Smooth muscle cell (in vitro differentiated cells): Measurements from ENCODE around the gene UBE2D1. TPM values are rescaled to one million over a fixed set of nuclear protein-coding genes. Genes with fewer than 3 reads are reported as not detected.

ENCODE experiments used
- DNase-seq: peaks from one replicate; lab custom pipeline; 2025; ENCODE audit not compliant: unreplicated experiment; lab: John Stamatoyannopoulos, UW
- H2AFZ ChIP-seq: fragments of 200-600 bp; sonication (generic); 2 replicates; pipeline ENCODE4 v1.6.0; 2016; ENCODE audit warnings: antibody characterized with exemption, low read depth, mild to moderate bottlenecking
- H3F3A ChIP-seq: fragments of 200-600 bp; sonication (generic); 2 replicates; pipeline ENCODE4 v1.6.0; 2017; ENCODE audit warnings: antibody characterized with exemption, low read depth
- H3K27ac ChIP-seq: fragments of 200-600 bp; sonication (generic); 2 replicates; pipeline ENCODE4 v1.5.1; 2016; ENCODE audit warnings: low read depth, mild to moderate bottlenecking
- H3K27me3 ChIP-seq: fragments of 200-600 bp; sonication (generic); 2 replicates; pipeline ENCODE4 v1.6.1; 2016; ENCODE audit warnings: low read depth, mild to moderate bottlenecking
- H3K36me3 ChIP-seq: fragments of 200-600 bp; sonication (generic); 2 replicates; pipeline ENCODE4 v1.5.1; 2016; ENCODE audit warnings: low read depth
- H3K4me1 ChIP-seq: fragments of 200-600 bp; sonication (generic); 2 replicates; pipeline ENCODE4 v1.5.1; 2016; ENCODE audit warnings: low read depth
- H3K4me2 ChIP-seq: fragments of 200-600 bp; sonication (generic); 2 replicates; pipeline ENCODE4 v1.6.0; 2016; ENCODE audit warnings: mild to moderate bottlenecking
- H3K4me3 ChIP-seq: fragments of 200-600 bp; sonication (generic); 2 replicates; pipeline ENCODE4 v1.5.1; 2016; ENCODE audit warnings: mild to moderate bottlenecking
- H3K79me2 ChIP-seq: fragments of 200-600 bp; sonication (generic); 2 replicates; pipeline ENCODE4 v1.6.0; 2016; ENCODE audit warnings: low read depth, mild to moderate bottlenecking
- H3K9ac ChIP-seq: fragments of 200-600 bp; sonication (generic); 2 replicates; pipeline ENCODE4 v1.6.0; 2016; ENCODE audit warnings: low read depth
- H3K9me3 ChIP-seq: fragments of 200-600 bp; sonication (generic); replicated peaks from 2 replicates; pipeline ENCODE4 v1.5.1; 2016; ENCODE audit warnings: low read depth
- H4K20me1 ChIP-seq: fragments of 200-600 bp; sonication (generic); 2 replicates; pipeline ENCODE4 v1.6.0; 2016; ENCODE audit warnings: low read depth
- CTCF ChIP-seq: fragments of 200-600 bp; sonication (generic); IDR thresholded peaks from 2 replicates; pipeline ENCODE4 v1.5.1; 2017; ENCODE audit warnings: borderline replicate concordance, mild to moderate bottlenecking, antibody characterized with exemption; ENCODE audit not compliant: insufficient read depth, poor library complexity, severe bottlenecking
- WGBS: methylation state at CpG from one replicate; pipeline ENCODE4 v1.1.7; 2016; ENCODE audit warnings: low lambda C conversion rate; 5-methylcytosine and 5-hydroxymethylcytosine counted together
- polyA plus RNA-seq: library from polyadenylated mRNA; unstranded; fragments of >200 nt; fragmentation: Nextera tagmentation; extraction: Ambion mirVana; gene quantifications from 2 replicates; pipeline ENCODE4 v1.2.1, GENCODE V29; 2016
- total RNA-seq: library from RNA; depleted of rRNA; stranded (reverse); fragments of >200 nt; gene quantifications from 2 replicates; pipeline ENCODE4 v1.2.3, GENCODE V29; 2014

Gene UBE2D1
- total and polyA plus RNA-seq, 2 experiments from 2014 or later, result 19.0 to 24.5 TPM

DNA sequence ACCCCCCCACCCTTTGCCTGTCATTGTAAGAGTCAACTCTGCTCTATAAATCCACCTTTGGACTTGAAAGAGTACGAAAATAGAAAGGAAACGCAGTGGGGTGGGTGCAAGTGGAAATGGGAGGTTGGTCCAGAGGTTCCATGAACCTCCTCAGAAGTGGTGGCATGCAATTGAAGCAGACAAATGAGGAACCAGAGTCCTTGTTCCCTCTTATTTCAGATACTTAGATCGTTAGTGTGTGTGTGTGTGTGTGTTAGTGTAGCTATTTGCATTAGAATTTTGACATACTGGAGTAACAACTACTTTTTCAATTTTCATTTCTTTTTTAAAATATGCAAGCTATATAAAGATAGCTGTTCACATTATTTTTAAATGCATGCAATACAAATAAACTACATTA lies 32.3 kb downstream of the UBE2D1 start:
- no peaks in the 10 kb centered on the region for H3K4me1 ChIP-seq
- no peak overlapping the region for H2AFZ ChIP-seq
- no peaks in the 10 kb centered on the region for H3K9me3 ChIP-seq
- no peak overlapping the region for H3K9ac ChIP-seq
- H3K36me3 ChIP-seq, result no peaks in the 10 kb centered on the region
- no peak overlapping the region for H3K27ac ChIP-seq
- no peaks in the 10 kb centered on the region for H4K20me1 ChIP-seq
- no peak overlapping the region for H3K4me3 ChIP-seq
- no peaks in the 10 kb centered on the region for H3F3A ChIP-seq
- no peaks in the 10 kb centered on the region for H3K79me2 ChIP-seq
- WGBS, result 95% methylated on average over 3 of the region's 3 CpGs
- TF ChIP-seq CTCF, result no peak
- no peak overlapping the region for H3K4me2 ChIP-seq
- DNase-seq, result no peak
- no peaks in the 10 kb centered on the region for H3K27me3 ChIP-seq

- H3K27ac ChIP-seq, result no peak overlapping the region
- DNase-seq, result no peak
- no peaks in the 10 kb centered on the region for H3K79me2 ChIP-seq
- H3K4me1 ChIP-seq, result no peaks in the 10 kb centered on the region
- H3K9ac ChIP-seq, result no peak overlapping the region
- no peak for TF ChIP-seq CTCF
- no peak overlapping the region for H3K4me3 ChIP-seq
- H4K20me1 ChIP-seq, result no peaks in the 10 kb centered on the region
- H3K36me3 ChIP-seq, result no peaks in the 10 kb centered on the region
- H2AFZ ChIP-seq, result no peak overlapping the region
- no peak overlapping the region for H3K4me2 ChIP-seq
- H3F3A ChIP-seq, result no peaks in the 10 kb centered on the region
- H3K27me3 ChIP-seq, result no peaks in the 10 kb centered on the region
- H3K9me3 ChIP-seq, result no peaks in the 10 kb centered on the region
Measured at GRCh38 chr10:58371473-58371872, 36.7 kb downstream of the UBE2D1 start.

DNA sequence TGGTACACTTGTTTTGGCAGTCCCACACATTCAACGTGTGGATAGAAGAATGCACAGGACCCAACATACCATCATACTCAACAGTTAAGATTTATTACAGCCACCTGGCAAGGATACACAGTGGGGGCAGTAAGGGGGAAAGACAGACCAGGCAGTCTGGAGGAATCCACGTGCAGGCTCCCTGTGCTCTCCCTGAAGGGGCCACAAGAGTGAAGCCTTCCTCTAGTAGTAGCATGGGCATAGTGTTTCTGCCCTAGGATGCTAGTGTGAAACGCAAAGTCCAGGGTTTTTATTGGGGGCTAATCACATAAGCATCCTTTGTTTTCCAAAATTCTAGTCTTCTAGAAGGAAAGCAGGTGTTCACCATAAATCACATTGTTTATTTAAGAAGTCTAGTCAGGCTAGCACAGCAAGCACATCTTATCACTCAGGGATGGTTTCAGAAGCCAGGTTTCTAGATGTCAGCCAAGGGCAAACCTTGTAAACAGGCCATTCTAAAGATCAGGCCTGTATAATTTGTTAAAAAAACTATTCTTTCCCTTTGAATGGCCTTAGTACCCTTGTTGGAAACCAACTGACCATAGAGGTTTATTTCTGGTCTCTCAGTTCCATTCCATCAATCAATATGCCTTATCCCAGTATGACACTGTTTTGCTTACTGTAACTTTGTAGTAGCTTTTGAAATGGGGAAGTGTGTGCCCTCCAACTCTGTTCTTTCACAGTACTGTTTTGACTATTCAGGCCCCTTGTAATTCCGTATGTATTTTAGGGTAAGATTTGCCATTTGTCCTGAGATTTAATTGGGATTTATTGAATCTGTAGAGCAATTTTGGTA lies 38.0 kb downstream of the UBE2D1 start:
- Histone ChIP-seq H3K9ac (no peak overlapping the region), H3K4me2 (no peak overlapping the region), H3K4me1 (no peaks in the 10 kb centered on the region), H3K4me3 (no peak overlapping the region), H2AFZ (no peak overlapping the region), H3K36me3 (no peaks in the 10 kb centered on the region), H3K27ac (no peak overlapping the region), H3K27me3 (no peaks in the 10 kb centered on the region), H3F3A (no peaks in the 10 kb centered on the region), H3K9me3 (no peaks in the 10 kb centered on the region), H3K79me2 (no peaks in the 10 kb centered on the region), H4K20me1 (no peaks in the 10 kb centered on the region)
- no peak for DNase-seq
- TF ChIP-seq CTCF, result no peak
- 93% methylated on average over 4 of the region's 4 CpGs for WGBS

DNA sequence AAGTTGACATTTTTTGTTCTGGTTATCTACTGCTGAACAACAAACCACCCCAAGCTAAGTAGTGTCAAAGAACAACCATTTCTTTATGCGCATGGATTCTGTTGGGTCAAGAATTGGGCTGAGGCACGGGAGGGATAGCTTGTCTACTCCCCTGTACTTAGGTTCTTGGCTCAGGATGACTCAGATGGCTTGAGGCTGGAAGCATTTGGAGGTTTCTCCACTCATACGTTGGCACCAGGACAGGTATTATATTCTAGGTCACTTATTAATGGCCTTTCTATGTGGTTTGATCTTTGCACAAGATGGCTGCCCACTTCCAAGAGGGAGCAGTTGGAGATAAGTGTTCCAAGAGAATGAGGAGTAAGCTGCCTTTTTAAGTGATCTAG lies 38.6 kb downstream of the UBE2D1 start:
- Histone ChIP-seq H3K27me3 (no peaks in the 10 kb centered on the region), H3K4me3 (no peak overlapping the region)
- WGBS, result 85% methylated on average over 3 of the region's 3 CpGs

More for the DNA sequence above, 38.6 kb downstream of the UBE2D1 start:
- Histone ChIP-seq H3K79me2 (no peaks in the 10 kb centered on the region), H3K27ac (no peak overlapping the region), H3K4me2 (no peak overlapping the region), H3K36me3 (no peaks in the 10 kb centered on the region), H3K4me1 (no peaks in the 10 kb centered on the region), H2AFZ (no peak overlapping the region), H3F3A (no peaks in the 10 kb centered on the region), H3K9me3 (no peaks in the 10 kb centered on the region), H3K9ac (no peak overlapping the region), H4K20me1 (no peaks in the 10 kb centered on the region)
- no peak for TF ChIP-seq CTCF
- DNase-seq, result no peak
